Measurements from ENCODE around the gene PRPF18.

DNA sequence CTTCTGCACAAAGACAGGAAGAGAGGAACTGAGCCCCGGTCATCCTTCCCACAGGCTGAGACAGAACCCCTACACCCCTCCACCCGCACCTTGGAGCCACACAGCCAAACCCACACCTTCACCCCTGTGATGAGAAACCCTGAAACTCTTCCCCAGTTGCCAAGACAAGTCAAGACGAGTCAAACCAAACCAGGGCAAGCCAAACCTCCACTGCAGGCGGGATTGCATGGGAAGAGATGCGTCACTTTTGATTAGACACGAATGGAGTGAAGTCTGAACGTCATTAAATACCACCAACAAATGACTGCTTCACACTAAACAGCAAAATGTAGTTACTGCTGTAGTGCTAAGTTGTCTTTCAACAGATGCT lies 73.8 kb downstream of the PRPF18 start:
- TF ChIP-seq, protein P1, sequence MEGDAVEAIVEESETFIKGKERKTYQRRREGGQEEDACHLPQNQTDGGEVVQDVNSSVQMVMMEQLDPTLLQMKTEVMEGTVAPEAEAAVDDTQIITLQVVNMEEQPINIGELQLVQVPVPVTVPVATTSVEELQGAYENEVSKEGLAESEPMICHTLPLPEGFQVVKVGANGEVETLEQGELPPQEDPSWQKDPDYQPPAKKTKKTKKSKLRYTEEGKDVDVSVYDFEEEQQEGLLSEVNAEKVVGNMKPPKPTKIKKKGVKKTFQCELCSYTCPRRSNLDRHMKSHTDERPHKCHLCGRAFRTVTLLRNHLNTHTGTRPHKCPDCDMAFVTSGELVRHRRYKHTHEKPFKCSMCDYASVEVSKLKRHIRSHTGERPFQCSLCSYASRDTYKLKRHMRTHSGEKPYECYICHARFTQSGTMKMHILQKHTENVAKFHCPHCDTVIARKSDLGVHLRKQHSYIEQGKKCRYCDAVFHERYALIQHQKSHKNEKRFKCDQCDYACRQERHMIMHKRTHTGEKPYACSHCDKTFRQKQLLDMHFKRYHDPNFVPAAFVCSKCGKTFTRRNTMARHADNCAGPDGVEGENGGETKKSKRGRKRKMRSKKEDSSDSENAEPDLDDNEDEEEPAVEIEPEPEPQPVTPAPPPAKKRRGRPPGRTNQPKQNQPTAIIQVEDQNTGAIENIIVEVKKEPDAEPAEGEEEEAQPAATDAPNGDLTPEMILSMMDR (IDR thresholded peaks at IDR 0.05) = no peak
- no peak for TF ChIP-seq POLR2A (IDR thresholded peaks at IDR 0.05)
